CD14-positive monocyte (primary cell): ENCODE results near the gene AHNAK2. TPM values are rescaled to one million over a fixed set of nuclear protein-coding genes. Genes with fewer than 3 reads are reported as not detected.
"Not testable (repeated sequence)": the region's sequence is repeated elsewhere in the genome, so short reads cannot be mapped to it uniquely, and the experiment has no call there.

ENCODE experiments used
- DNase-seq, 3 donors: peaks; one replicate each; pipeline ENCODE4 v3.0.0-alpha.2; 2011 to 2022
- H2AFZ ChIP-seq: 2 replicates; pipeline ENCODE4 v1.6.0; 2012; ENCODE audit warnings: mild to moderate bottlenecking, low read depth, low read length, inconsistent platforms; ENCODE audit not compliant: insufficient read depth, poor library complexity, severe bottlenecking
- H3K27ac ChIP-seq, 2 donors: 1 replicate in 1 of 2; 2 replicates in 1 of 2; pipeline ENCODE4 v1.5.1; 2012 to 2013; ENCODE audit warnings: low read length in 2 of 2, control low read depth in 1 of 2, inconsistent platforms in 1 of 2, low read depth in 1 of 2, mild to moderate bottlenecking in 1 of 2
- H3K27me3 ChIP-seq, 2 donors: one replicate each; pipeline versions ENCODE4 v1.6.0 to v1.6.1; 2011 to 2013; ENCODE audit warnings: low read length in 2 of 2; ENCODE audit not compliant: control insufficient read depth in 2 of 2, insufficient read depth in 2 of 2
- H3K36me3 ChIP-seq, 2 donors: replicated peaks in 1 of 2; 1 replicate in 1 of 2; 2 replicates in 1 of 2; pipeline versions ENCODE4 v1.5.1 to v1.6.1; 2012 to 2013; ENCODE audit warnings: low read length in 2 of 2, control low read depth in 1 of 2, inconsistent platforms in 1 of 2, mild to moderate bottlenecking in 1 of 2; ENCODE audit not compliant: insufficient read depth in 2 of 2, control insufficient read depth in 1 of 2
- H3K4me1 ChIP-seq, 2 donors: 1 replicate in 1 of 2; 2 replicates in 1 of 2; pipeline versions ENCODE4 v1.5.1 to v1.6.1; 2012 to 2013; ENCODE audit warnings: low read length in 2 of 2, control low read depth in 1 of 2, inconsistent platforms in 1 of 2, mild to moderate bottlenecking in 1 of 2, moderate library complexity in 1 of 2; ENCODE audit not compliant: insufficient read depth in 2 of 2, control insufficient read depth in 1 of 2
- H3K4me2 ChIP-seq: replicated peaks from 2 replicates; pipeline ENCODE3; 2012; ENCODE audit warnings: low read length, moderate library complexity, mild to moderate bottlenecking; ENCODE audit not compliant: poor library complexity, severe bottlenecking; ENCODE audit errors: extremely low read depth
- H3K4me3 ChIP-seq, 3 experiments: fragments of 200-600 bp in 1 of 3; sonication (generic) in 1 of 3; replicated peaks in 1 of 3; 1 replicate in 2 of 3; 2 replicates in 1 of 3; pipeline ENCODE4 v1.5.1; 2011 to 2013; ENCODE audit warnings: low read length in 3 of 3, mild to moderate bottlenecking in 3 of 3, control low read depth in 2 of 3, low read depth in 2 of 3, inconsistent platforms in 1 of 3, moderate library complexity in 1 of 3
- H3K79me2 ChIP-seq: 2 replicates; pipeline ENCODE4 v1.6.0; 2012; ENCODE audit warnings: mild to moderate bottlenecking, control low read depth, inconsistent platforms, low read length, moderate library complexity; ENCODE audit not compliant: insufficient read depth
- H3K9ac ChIP-seq: 2 replicates; pipeline ENCODE4 v1.6.0; 2017; ENCODE audit warnings: low read length, mild to moderate bottlenecking; ENCODE audit not compliant: insufficient read depth, poor library complexity, severe bottlenecking
- H3K9me3 ChIP-seq, 2 donors: replicated peaks in 1 of 2; 1 replicate in 1 of 2; 2 replicates in 1 of 2; pipeline versions ENCODE4 v1.5.1 to v1.6.1; 2012 to 2013; ENCODE audit warnings: low read length in 2 of 2, control low read depth in 1 of 2; ENCODE audit not compliant: control insufficient read depth in 1 of 2, insufficient read depth in 1 of 2
- H4K20me1 ChIP-seq: 2 replicates; pipeline ENCODE4 v1.6.0; 2012; ENCODE audit warnings: mild to moderate bottlenecking, low read length, control low read depth, moderate library complexity; ENCODE audit not compliant: insufficient read depth
- H3K27ac Mint-ChIP-seq, 7 donors: one replicate each; pipeline ENCODE4 v1.8.0; 2020; ENCODE audit warnings: mild to moderate bottlenecking in 7 of 7, mixed read lengths in 7 of 7, moderate library complexity in 6 of 7, inconsistent platforms in 2 of 7
- H3K27me3 Mint-ChIP-seq, 3 donors: one replicate each; pipeline ENCODE4 v1.8.0; 2021 to 2022; ENCODE audit warnings: low read depth in 3 of 3, mild to moderate bottlenecking in 3 of 3, mixed read lengths in 3 of 3, moderate library complexity in 3 of 3, inconsistent platforms in 1 of 3
- H3K36me3 Mint-ChIP-seq, 2 donors: one replicate each; pipeline ENCODE4 v1.8.0; 2020; ENCODE audit warnings: mixed read lengths in 2 of 2, inconsistent platforms in 1 of 2, mild to moderate bottlenecking in 1 of 2
- H3K4me1 Mint-ChIP-seq: one replicate; pipeline ENCODE4 v1.8.0; 2020; ENCODE audit warnings: mild to moderate bottlenecking, mixed read lengths
- H3K4me3 Mint-ChIP-seq, 2 donors: one replicate each; pipeline ENCODE4 v1.8.0; 2020; ENCODE audit warnings: mild to moderate bottlenecking in 2 of 2, mixed read lengths in 2 of 2, moderate library complexity in 1 of 2
- H3K9me3 Mint-ChIP-seq, 7 donors: one replicate each; pipeline ENCODE4 v1.8.0; 2020 to 2022; ENCODE audit warnings: mixed read lengths in 7 of 7, mild to moderate bottlenecking in 6 of 7, moderate library complexity in 6 of 7, inconsistent platforms in 2 of 7
- WGBS: methylation state at CpG from one replicate; pipeline ENCODE4 v1.1.5; 2013; ENCODE audit warnings: missing lambda C conversion rate; ENCODE audit not compliant: insufficient coverage; 5-methylcytosine and 5-hydroxymethylcytosine counted together
- intact Hi-C, 2 donors: fragments of 100-400 bp; cut with micrococcal nuclease; formaldehyde crosslinking; loops; one replicate each; pipeline versions ENCODE4 v1.15.0 to v1.15.1; 2023
- polyA plus RNA-seq, 3 donors: library from polyadenylated mRNA; depleted of rRNA in 1 of 3; unstranded in 2 of 3; stranded (reverse) in 1 of 3; fragments of 300-500 nt in 2 of 3; fragments of >200 nt in 1 of 3; fragmentation: Illumina TruSeq in 2 of 3; gene quantifications; 1 replicate in 2 of 3; 2 replicates in 1 of 3; pipeline ENCODE4 v1.2.3, GENCODE V29; 2012 to 2021
- TF ChIP-seq, protein P1 (sequence below): fragments of 200-600 bp; IDR thresholded peaks from one replicate; pipeline ENCODE4 v1.8.0; 2022; ENCODE audit warnings: antibody characterized with exemption, mild to moderate bottlenecking

Gene AHNAK2
- polyA plus RNA-seq, 3 donors, result 0.01 TPM; not detected in 2

DNA sequence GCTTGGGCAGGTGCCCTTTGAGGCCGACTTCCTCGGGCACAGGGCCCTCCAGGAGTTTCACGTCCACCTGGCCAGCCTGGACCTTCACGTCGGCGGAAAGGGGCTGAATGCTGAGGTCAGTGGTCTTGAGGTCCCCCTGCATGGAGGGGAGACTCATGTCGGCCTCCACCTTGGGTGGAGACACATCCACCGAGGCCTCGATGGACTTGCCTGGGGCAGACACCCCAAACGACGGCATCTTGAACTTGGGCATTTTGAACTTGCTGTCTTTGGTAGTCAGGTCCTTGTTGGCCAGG lies 29.5 kb downstream of the AHNAK2 start:
- H3K4me1 ChIP-seq, result no peaks in the 10 kb centered on the region
- H4K20me1 ChIP-seq, result no peaks in the 10 kb centered on the region
- Mint-ChIP-seq H3K27ac (no peak overlapping the region), H3K27me3 (no peaks in the 10 kb centered on the region), H3K4me3 (no peak overlapping the region), H3K9me3 (no peaks in the 10 kb centered on the region), H3K36me3 (no peaks in the 10 kb centered on the region), H3K4me1 (peaks cover 5% of the 10 kb centered on the region)
- H3K27ac ChIP-seq, result no peak overlapping the region
- H3K36me3 ChIP-seq, result no peaks in the 10 kb centered on the region
- no peak overlapping the region for H2AFZ ChIP-seq
- DNase-seq, result no peak
- no peak overlapping the region for H3K4me3 ChIP-seq
- H3K9ac ChIP-seq, result no peak overlapping the region
- no peaks in the 10 kb centered on the region for H3K79me2 ChIP-seq
- H3K4me2 ChIP-seq, result no peak overlapping the region
- H3K9me3 ChIP-seq, result no peaks in the 10 kb centered on the region
- TF ChIP-seq, protein P1, sequence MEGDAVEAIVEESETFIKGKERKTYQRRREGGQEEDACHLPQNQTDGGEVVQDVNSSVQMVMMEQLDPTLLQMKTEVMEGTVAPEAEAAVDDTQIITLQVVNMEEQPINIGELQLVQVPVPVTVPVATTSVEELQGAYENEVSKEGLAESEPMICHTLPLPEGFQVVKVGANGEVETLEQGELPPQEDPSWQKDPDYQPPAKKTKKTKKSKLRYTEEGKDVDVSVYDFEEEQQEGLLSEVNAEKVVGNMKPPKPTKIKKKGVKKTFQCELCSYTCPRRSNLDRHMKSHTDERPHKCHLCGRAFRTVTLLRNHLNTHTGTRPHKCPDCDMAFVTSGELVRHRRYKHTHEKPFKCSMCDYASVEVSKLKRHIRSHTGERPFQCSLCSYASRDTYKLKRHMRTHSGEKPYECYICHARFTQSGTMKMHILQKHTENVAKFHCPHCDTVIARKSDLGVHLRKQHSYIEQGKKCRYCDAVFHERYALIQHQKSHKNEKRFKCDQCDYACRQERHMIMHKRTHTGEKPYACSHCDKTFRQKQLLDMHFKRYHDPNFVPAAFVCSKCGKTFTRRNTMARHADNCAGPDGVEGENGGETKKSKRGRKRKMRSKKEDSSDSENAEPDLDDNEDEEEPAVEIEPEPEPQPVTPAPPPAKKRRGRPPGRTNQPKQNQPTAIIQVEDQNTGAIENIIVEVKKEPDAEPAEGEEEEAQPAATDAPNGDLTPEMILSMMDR, result no peak
- intact Hi-C loops, result no loop called here
- 100% methylated on average over 6 of the region's 11 CpGs for WGBS
- H3K27me3 ChIP-seq, result no peaks in the 10 kb centered on the region

DNA sequence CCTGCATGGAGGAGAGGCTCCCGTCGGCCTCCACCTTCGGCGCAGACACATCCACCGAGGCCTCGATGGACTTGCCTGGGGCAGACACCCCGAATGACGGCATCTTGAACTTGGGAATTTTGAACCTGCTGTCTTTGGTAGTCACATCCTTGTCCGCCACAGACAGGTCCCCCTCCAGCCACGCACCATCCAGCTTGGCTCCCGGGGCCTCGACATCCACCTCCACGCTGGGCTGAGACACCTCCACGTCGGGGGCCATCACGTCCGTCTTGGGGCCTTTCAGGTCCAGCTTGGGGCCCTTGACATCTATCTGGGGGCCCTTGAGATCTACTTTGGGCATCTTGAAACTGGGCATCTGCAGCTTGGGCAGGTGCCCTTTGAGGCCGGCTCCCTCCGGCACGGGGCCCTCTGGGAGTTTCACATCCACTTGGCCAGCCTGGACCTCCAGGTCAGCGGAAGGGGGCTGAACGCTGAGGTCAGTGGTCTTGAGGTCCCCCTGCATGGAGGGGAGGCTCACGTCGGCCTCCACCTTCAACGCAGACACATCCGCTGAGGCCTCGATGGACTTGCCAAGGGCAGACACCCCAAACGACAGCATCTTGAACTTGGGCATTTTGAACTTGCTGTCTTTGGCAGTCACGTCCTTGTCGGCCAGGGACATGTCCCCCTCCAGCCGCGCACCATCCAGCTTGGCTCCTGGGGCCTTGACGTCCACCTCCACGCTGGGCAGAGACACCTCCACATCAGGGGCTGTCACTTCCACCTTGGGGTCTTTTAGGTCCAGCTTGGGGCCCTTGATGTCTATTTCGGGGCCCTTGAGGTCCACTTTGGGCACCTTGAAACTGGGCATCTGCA lies 30.1 kb downstream of the AHNAK2 start:
- H3K9me3 Mint-ChIP-seq, H3K4me2 ChIP-seq, H3K9ac ChIP-seq, H3K4me1 Mint-ChIP-seq, H3K36me3 Mint-ChIP-seq, DNase-seq, intact Hi-C loops, H3K4me3 Mint-ChIP-seq, H2AFZ ChIP-seq, H3K27ac Mint-ChIP-seq, H3K36me3 ChIP-seq, H3K4me1 ChIP-seq, H3K27ac ChIP-seq, H3K27me3 Mint-ChIP-seq, H3K27me3 ChIP-seq, H3K9me3 ChIP-seq, H3K79me2 ChIP-seq, H4K20me1 ChIP-seq, H3K4me3 ChIP-seq: not testable (repeated sequence)
- WGBS, result 94% methylated on average over 33 of the region's 35 CpGs

DNA sequence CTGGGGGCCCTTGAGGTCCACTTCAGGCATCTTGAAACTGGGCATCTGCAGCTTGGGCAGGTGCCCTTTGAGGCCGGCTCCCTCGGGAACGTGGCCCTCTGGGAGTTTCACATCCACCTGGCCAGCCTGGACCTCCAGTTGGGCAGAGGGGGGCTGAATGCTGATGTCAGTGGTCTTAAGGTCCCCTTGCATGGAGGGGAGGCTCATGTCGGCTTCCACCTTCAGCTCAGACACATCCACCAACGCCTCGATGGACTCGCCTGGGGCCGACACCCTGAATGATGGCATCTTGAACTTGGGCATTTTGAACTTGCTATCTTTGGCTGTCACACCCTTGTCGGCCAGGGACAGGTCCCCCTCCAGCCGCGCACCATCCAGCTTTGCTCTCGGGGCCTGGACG lies 31.0 kb downstream of the AHNAK2 start:
- H3K9me3 ChIP-seq, H3K4me1 ChIP-seq, H3K36me3 Mint-ChIP-seq, H4K20me1 ChIP-seq, H3K9ac ChIP-seq, H3K4me3 Mint-ChIP-seq, H3K9me3 Mint-ChIP-seq, H3K27me3 Mint-ChIP-seq, DNase-seq, H3K79me2 ChIP-seq, H3K27ac Mint-ChIP-seq, H3K27ac ChIP-seq, H3K4me2 ChIP-seq, H3K4me1 Mint-ChIP-seq, H3K36me3 ChIP-seq, H3K4me3 ChIP-seq, H2AFZ ChIP-seq, intact Hi-C loops, H3K27me3 ChIP-seq: not testable (repeated sequence)
- WGBS, result 97% methylated on average over 10 of the region's 13 CpGs
